Measurements from ENCODE around the gene FGF14.
"Not testable (repeated sequence)": the region's sequence is repeated elsewhere in the genome, so short reads cannot be mapped to it uniquely, and the experiment has no call there.

FGF14 gene

DNA sequence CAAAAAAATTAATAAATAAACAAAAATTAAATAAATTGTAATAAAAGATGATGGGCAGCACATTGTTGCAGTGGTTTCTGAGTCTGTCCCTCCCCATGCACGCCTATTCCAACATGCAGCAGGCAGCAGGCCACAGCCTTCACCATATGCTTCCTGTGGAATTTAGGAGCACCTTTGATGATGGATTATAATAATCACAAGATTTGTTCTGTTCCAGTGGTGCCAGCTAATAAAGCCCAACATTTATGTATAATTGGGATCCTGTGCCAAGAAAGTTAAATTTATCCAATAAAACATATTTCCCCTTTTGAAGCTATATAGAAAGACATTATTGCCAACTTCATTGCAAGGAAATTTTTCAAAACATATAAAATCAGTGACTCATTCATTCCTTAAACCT is 328.6 kb downstream of the FGF14 start:
- H2AFZ ChIP-seq (ENCODE audit: low read length) = no peak overlapping the region
- no peaks in the 10 kb centered on the region for H3K36me3 ChIP-seq (replicated peaks in 1 of 2; ENCODE audit: control insufficient read depth in 2 of 2, insufficient read depth in 2 of 2, low read length in 2 of 2)
- no peak for DNase-seq (ENCODE audit: low spot score)
- no peak overlapping the region for H2BK120ac ChIP-seq (ENCODE audit: low read depth, low read length)
- H3K9me3 ChIP-seq (replicated peaks in 1 of 2; ENCODE audit: control insufficient read depth in 2 of 2, insufficient read depth in 1 of 2, low read depth in 1 of 2, low read length in 2 of 2) = peaks cover 0 to 5% of the 10 kb centered on the region in 2 donors
- no peaks in the 10 kb centered on the region for H3K27me3 ChIP-seq (ENCODE audit: control insufficient read depth in 3 of 3, insufficient read depth in 3 of 3, low read depth in 1 of 3, low read length in 3 of 3)
- no peak overlapping the region for H3K9ac ChIP-seq (ENCODE audit: low read depth, low read length, poor library complexity)
- H3K4ac ChIP-seq (ENCODE audit: low read length) = no peak overlapping the region
- H3K18ac ChIP-seq (ENCODE audit: low read length) = no peak overlapping the region
- no peak overlapping the region for H3K23ac ChIP-seq (ENCODE audit: low read depth, low read length, poor library complexity)
- no peak overlapping the region for H3K14ac ChIP-seq (ENCODE audit: low read length)
- no peak overlapping the region for H2BK12ac ChIP-seq (ENCODE audit: low read length)
- no peak overlapping the region for H4K8ac ChIP-seq (ENCODE audit: low read depth, low read length)
- no peak overlapping the region for H3K4me2 ChIP-seq (ENCODE audit: insufficient read depth, low read length, poor library complexity, severe bottlenecking)
- H2AK5ac ChIP-seq (ENCODE audit: low read depth, low read length) = no peak overlapping the region
- no peak overlapping the region for H3K27ac ChIP-seq (replicated peaks; ENCODE audit: low read length)
- no peak overlapping the region for H2BK5ac ChIP-seq (ENCODE audit: low read length)
- H3K4me1 ChIP-seq (ENCODE audit: control insufficient read depth in 2 of 2, insufficient read depth in 1 of 2, low read depth in 1 of 2, low read length in 2 of 2) = no peaks in the 10 kb centered on the region
- H4K91ac ChIP-seq (ENCODE audit: low read depth, low read length, poor library complexity) = no peak overlapping the region
- no peak overlapping the region for H2BK15ac ChIP-seq (ENCODE audit: low read length)
- no peaks in the 10 kb centered on the region for H3K79me1 ChIP-seq (ENCODE audit: low read depth, low read length)
- no CpG with 5 or more reads among the region's 1 CpG for WGBS, 2 donors (ENCODE audit: extremely low coverage in 2 of 2, insufficient read length in 2 of 2, insufficient replicate concordance in 1 of 2)
- H3K4me3 ChIP-seq (ENCODE audit: low read length in 2 of 2) = no peak overlapping the region

DNA sequence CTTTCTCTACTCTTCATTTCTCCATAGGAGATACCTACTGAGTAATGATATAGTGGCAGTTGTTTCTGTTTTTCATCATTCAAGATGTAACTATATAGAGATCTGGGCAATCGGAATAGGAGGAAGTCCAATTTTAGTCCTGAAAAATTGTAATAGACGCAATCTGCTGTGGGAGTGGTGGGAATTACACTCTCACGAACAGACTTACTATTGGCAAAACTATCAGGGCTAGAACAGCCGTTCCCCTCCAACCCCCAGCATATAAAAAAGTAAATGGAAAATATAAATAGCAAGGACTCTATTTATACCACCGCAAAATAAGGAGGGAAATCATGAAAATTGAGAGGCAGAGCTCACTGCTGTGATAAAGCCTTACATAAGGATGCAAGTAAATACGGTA is 330.1 kb downstream of the FGF14 start:
- no peaks in the 10 kb centered on the region for H3K27me3 ChIP-seq (ENCODE audit: control insufficient read depth in 3 of 3, insufficient read depth in 3 of 3, low read depth in 1 of 3, low read length in 3 of 3)
- H2BK15ac ChIP-seq (ENCODE audit: low read length) = no peak overlapping the region
- H3K4ac ChIP-seq (ENCODE audit: low read length) = no peak overlapping the region
- H3K9ac ChIP-seq (ENCODE audit: low read depth, low read length, poor library complexity) = no peak overlapping the region
- no peak overlapping the region for H2BK12ac ChIP-seq (ENCODE audit: low read length)
- peaks cover 0 to 3% of the 10 kb centered on the region in 2 donors for H3K9me3 ChIP-seq (replicated peaks in 1 of 2; ENCODE audit: control insufficient read depth in 2 of 2, insufficient read depth in 1 of 2, low read depth in 1 of 2, low read length in 2 of 2)
- H3K14ac ChIP-seq (ENCODE audit: low read length) = no peak overlapping the region
- WGBS, 2 donors (ENCODE audit: extremely low coverage in 2 of 2, insufficient read length in 2 of 2, insufficient replicate concordance in 1 of 2) = no CpG with 5 or more reads among the region's 6 CpGs
- H3K4me1 ChIP-seq (ENCODE audit: control insufficient read depth in 2 of 2, insufficient read depth in 1 of 2, low read depth in 1 of 2, low read length in 2 of 2) = no peaks in the 10 kb centered on the region
- no peak overlapping the region for H3K18ac ChIP-seq (ENCODE audit: low read length)
- no peaks in the 10 kb centered on the region for H3K36me3 ChIP-seq (replicated peaks in 1 of 2; ENCODE audit: control insufficient read depth in 2 of 2, insufficient read depth in 2 of 2, low read length in 2 of 2)
- no peak overlapping the region for H2AFZ ChIP-seq (ENCODE audit: low read length)
- H2BK5ac ChIP-seq (ENCODE audit: low read length) = no peak overlapping the region
- H2AK5ac ChIP-seq (ENCODE audit: low read depth, low read length) = no peak overlapping the region
- DNase-seq (ENCODE audit: low spot score) = no peak
- no peak overlapping the region for H2BK120ac ChIP-seq (ENCODE audit: low read depth, low read length)
- H3K79me1 ChIP-seq (ENCODE audit: low read depth, low read length) = no peaks in the 10 kb centered on the region
- no peak overlapping the region for H4K91ac ChIP-seq (ENCODE audit: low read depth, low read length, poor library complexity)
- no peak overlapping the region for H4K8ac ChIP-seq (ENCODE audit: low read depth, low read length)
- H3K4me3 ChIP-seq (ENCODE audit: low read length in 2 of 2) = no peak overlapping the region
- no peak overlapping the region for H3K23ac ChIP-seq (ENCODE audit: low read depth, low read length, poor library complexity)
- no peak overlapping the region for H3K27ac ChIP-seq (replicated peaks; ENCODE audit: low read length)
- no peak overlapping the region for H3K4me2 ChIP-seq (ENCODE audit: insufficient read depth, low read length, poor library complexity, severe bottlenecking)

GRCh38 chr13:102068323-102068722 is 333.5 kb downstream of the FGF14 start:
- not testable (repeated sequence) for H3K27me3 ChIP-seq (ENCODE audit: control insufficient read depth in 3 of 3, insufficient read depth in 3 of 3, low read depth in 1 of 3, low read length in 3 of 3); H3K9me3 ChIP-seq (replicated peaks in 1 of 2; ENCODE audit: control insufficient read depth in 2 of 2, insufficient read depth in 1 of 2, low read depth in 1 of 2, low read length in 2 of 2); H3K14ac ChIP-seq (ENCODE audit: low read length); H3K18ac ChIP-seq (ENCODE audit: low read length); H2AFZ ChIP-seq (ENCODE audit: low read length); H3K36me3 ChIP-seq (replicated peaks in 1 of 2; ENCODE audit: control insufficient read depth in 2 of 2, insufficient read depth in 2 of 2, low read length in 2 of 2); H2BK120ac ChIP-seq (ENCODE audit: low read depth, low read length); H3K4me1 ChIP-seq (ENCODE audit: control insufficient read depth in 2 of 2, insufficient read depth in 1 of 2, low read depth in 1 of 2, low read length in 2 of 2); H2AK5ac ChIP-seq (ENCODE audit: low read depth, low read length); DNase-seq (ENCODE audit: low spot score); H3K4me2 ChIP-seq (ENCODE audit: insufficient read depth, low read length, poor library complexity, severe bottlenecking); H3K4me3 ChIP-seq (ENCODE audit: low read length in 2 of 2); H2BK12ac ChIP-seq (ENCODE audit: low read length); H3K4ac ChIP-seq (ENCODE audit: low read length); H2BK15ac ChIP-seq (ENCODE audit: low read length); H4K91ac ChIP-seq (ENCODE audit: low read depth, low read length, poor library complexity); H2BK5ac ChIP-seq (ENCODE audit: low read length); H3K23ac ChIP-seq (ENCODE audit: low read depth, low read length, poor library complexity); H3K79me1 ChIP-seq (ENCODE audit: low read depth, low read length); H4K8ac ChIP-seq (ENCODE audit: low read depth, low read length); H3K27ac ChIP-seq (replicated peaks; ENCODE audit: low read length); H3K9ac ChIP-seq (ENCODE audit: low read depth, low read length, poor library complexity)
- no CpG with 5 or more reads among the region's 28 CpGs for WGBS, 2 donors (ENCODE audit: extremely low coverage in 2 of 2, insufficient read length in 2 of 2, insufficient replicate concordance in 1 of 2)

- H2BK5ac ChIP-seq (ENCODE audit: low read length) = no peak overlapping the region
- no peak overlapping the region for H3K14ac ChIP-seq (ENCODE audit: low read length)
- no peak overlapping the region for H2BK12ac ChIP-seq (ENCODE audit: low read length)
- no peak overlapping the region for H4K91ac ChIP-seq (ENCODE audit: low read depth, low read length, poor library complexity)
- no peak overlapping the region for H2AFZ ChIP-seq (ENCODE audit: low read length)
- H3K23ac ChIP-seq (ENCODE audit: low read depth, low read length, poor library complexity) = no peak overlapping the region
- no peak overlapping the region for H3K4ac ChIP-seq (ENCODE audit: low read length)
- no peaks in the 10 kb centered on the region for H3K79me1 ChIP-seq (ENCODE audit: low read depth, low read length)
- no peak overlapping the region for H3K4me3 ChIP-seq (ENCODE audit: low read length in 2 of 2)
- H3K9ac ChIP-seq (ENCODE audit: low read depth, low read length, poor library complexity) = no peak overlapping the region
- H3K4me1 ChIP-seq (ENCODE audit: control insufficient read depth in 2 of 2, insufficient read depth in 1 of 2, low read depth in 1 of 2, low read length in 2 of 2) = no peaks in the 10 kb centered on the region
- H3K27me3 ChIP-seq (ENCODE audit: control insufficient read depth in 3 of 3, insufficient read depth in 3 of 3, low read depth in 1 of 3, low read length in 3 of 3) = no peaks in the 10 kb centered on the region
- H3K9me3 ChIP-seq (replicated peaks in 1 of 2; ENCODE audit: control insufficient read depth in 2 of 2, insufficient read depth in 1 of 2, low read depth in 1 of 2, low read length in 2 of 2) = peaks cover 5 to 24% of the 10 kb centered on the region in 2 donors
- DNase-seq (ENCODE audit: low spot score) = no peak
- no peak overlapping the region for H2BK120ac ChIP-seq (ENCODE audit: low read depth, low read length)
- H2BK15ac ChIP-seq (ENCODE audit: low read length) = no peak overlapping the region
- H3K27ac ChIP-seq (replicated peaks; ENCODE audit: low read length) = no peak overlapping the region
- no peak overlapping the region for H3K18ac ChIP-seq (ENCODE audit: low read length)
- no peak overlapping the region for H4K8ac ChIP-seq (ENCODE audit: low read depth, low read length)
- H3K36me3 ChIP-seq (replicated peaks in 1 of 2; ENCODE audit: control insufficient read depth in 2 of 2, insufficient read depth in 2 of 2, low read length in 2 of 2) = no peaks in the 10 kb centered on the region
- WGBS, 2 donors (ENCODE audit: extremely low coverage in 2 of 2, insufficient read length in 2 of 2, insufficient replicate concordance in 1 of 2) = no CpG with 5 or more reads among the region's 2 CpGs
- H3K4me2 ChIP-seq (ENCODE audit: insufficient read depth, low read length, poor library complexity, severe bottlenecking) = no peak overlapping the region
- H2AK5ac ChIP-seq (ENCODE audit: low read depth, low read length) = no peak overlapping the region
Measured at GRCh38 chr13:102055090-102055779, 346.6 kb downstream of the FGF14 start.

All from neuronal stem cell (in vitro differentiated cells).